Neural progenitor cell (in vitro differentiated cells): ENCODE results near the gene NUP62. TPM values are rescaled to one million over a fixed set of nuclear protein-coding genes. Genes with fewer than 3 reads are reported as not detected.
"Not testable (repeated sequence)": the region's sequence is repeated elsewhere in the genome, so short reads cannot be mapped to it uniquely, and the experiment has no call there.

ENCODE experiments used
- DNase-seq: peaks from one replicate; pipeline ENCODE4 v3.0.0-alpha.2; 2016; ENCODE audit warnings: low spot score
- H2AFZ ChIP-seq: fragments of 200-600 bp; sonication (generic); replicated peaks from 2 replicates; pipeline ENCODE4 v1.6.1; 2016; ENCODE audit warnings: antibody characterized with exemption
- H3F3A ChIP-seq: fragments of 200-600 bp; sonication (generic); 2 replicates; pipeline ENCODE4 v1.6.1; 2016; ENCODE audit warnings: antibody characterized with exemption, low read depth
- H3K27ac ChIP-seq: fragments of 200-600 bp; sonication (generic); 2 replicates; pipeline ENCODE4 v1.5.1; 2016; ENCODE audit warnings: mild to moderate bottlenecking
- H3K27me3 ChIP-seq: fragments of 200-600 bp; sonication (generic); 2 replicates; pipeline ENCODE4 v1.6.1; 2016; ENCODE audit warnings: mild to moderate bottlenecking, moderate library complexity
- H3K36me3 ChIP-seq: fragments of 200-600 bp; sonication (generic); 2 replicates; pipeline ENCODE4 v1.5.1; 2016
- H3K4me1 ChIP-seq: fragments of 200-600 bp; sonication (generic); 2 replicates; pipeline ENCODE4 v1.6.1; 2016; ENCODE audit warnings: mixed run types
- H3K4me2 ChIP-seq: fragments of 200-600 bp; sonication (generic); 2 replicates; pipeline ENCODE4 v1.6.1; 2016
- H3K4me3 ChIP-seq: fragments of 200-600 bp; sonication (generic); 2 replicates; pipeline ENCODE4 v1.5.1; 2016
- H3K79me2 ChIP-seq: fragments of 200-600 bp; sonication (generic); 2 replicates; pipeline ENCODE4 v1.6.1; 2016; ENCODE audit warnings: low read depth
- H3K9ac ChIP-seq: fragments of 200-600 bp; sonication (generic); 2 replicates; pipeline ENCODE4 v1.6.1; 2016
- H3K9me3 ChIP-seq: fragments of 200-600 bp; sonication (generic); 2 replicates; pipeline ENCODE4 v1.5.1; 2016; ENCODE audit warnings: low read depth
- H4K20me1 ChIP-seq: fragments of 200-600 bp; sonication (generic); 2 replicates; pipeline ENCODE4 v1.6.1; 2016; ENCODE audit warnings: low read depth
- H3K27ac Mint-ChIP-seq: 3 replicates; pipeline ENCODE4 v1.8.0; 2021; ENCODE audit warnings: mixed read lengths
- H3K27me3 Mint-ChIP-seq: 2 replicates; pipeline ENCODE4 v1.8.0; 2022; ENCODE audit warnings: low read depth, mild to moderate bottlenecking, inconsistent platforms, moderate library complexity, mixed read lengths; ENCODE audit not compliant: insufficient read depth
- H3K36me3 Mint-ChIP-seq: 3 replicates; pipeline ENCODE4 v1.8.0; 2021; ENCODE audit warnings: mixed read lengths
- H3K4me1 Mint-ChIP-seq: 3 replicates; pipeline ENCODE4 v1.8.0; 2021; ENCODE audit warnings: mixed read lengths
- H3K4me3 Mint-ChIP-seq: 3 replicates; pipeline ENCODE4 v1.8.0; 2021; ENCODE audit warnings: mild to moderate bottlenecking, moderate library complexity, mixed read lengths
- H3K9me3 Mint-ChIP-seq: 3 replicates; pipeline ENCODE4 v1.8.0; 2020; ENCODE audit warnings: mixed read lengths
- CTCF ChIP-seq: fragments of 200-600 bp; sonication (generic); IDR thresholded peaks from 2 replicates; pipeline ENCODE4 v1.5.1; 2017; ENCODE audit warnings: antibody characterized with exemption, mild to moderate bottlenecking
- EZH2 ChIP-seq: fragments of 200-600 bp; sonication (generic); IDR thresholded peaks from 2 replicates; pipeline ENCODE4 v1.6.1; 2017; ENCODE audit warnings: antibody characterized with exemption, mild to moderate bottlenecking, moderate library complexity
- EZH2phosphoT487 ChIP-seq: fragments of 200-600 bp; sonication (generic); IDR thresholded peaks from 2 replicates; pipeline ENCODE4 v1.6.1; 2017; ENCODE audit warnings: antibody characterized with exemption
- total RNA-seq: library from RNA; depleted of rRNA; stranded (reverse); fragments of >200 nt; gene quantifications from 2 replicates; pipeline ENCODE4 v1.2.3, GENCODE V29; 2015; ENCODE audit warnings: low replicate concordance

Gene NUP62
- total RNA-seq, 1 donor from 2014 or later, result 48.2 TPM

- H3K4me2 ChIP-seq, result no peak overlapping the region
- H4K20me1 ChIP-seq, result no peaks in the 10 kb centered on the region
- Mint-ChIP-seq H3K9me3 (no peaks in the 10 kb centered on the region), H3K4me1 (no peaks in the 10 kb centered on the region), H3K27me3 (peaks cover 2% of the 10 kb centered on the region), H3K4me3 (no peak overlapping the region), H3K36me3 (peaks cover 3% of the 10 kb centered on the region), H3K27ac (no peak overlapping the region)
- H2AFZ ChIP-seq, result no peak overlapping the region
- H3K4me3 ChIP-seq, result no peak overlapping the region
- H3K4me1 ChIP-seq, result no peaks in the 10 kb centered on the region
- no peak overlapping the region for H3K9ac ChIP-seq
- DNase-seq, result no peak
- H3F3A ChIP-seq, result no peaks in the 10 kb centered on the region
- H3K36me3 ChIP-seq, result no peaks in the 10 kb centered on the region
- TF ChIP-seq EZH2phosphoT487 (no peak), CTCF (no peak), EZH2 (no peak)
- no peak overlapping the region for H3K27ac ChIP-seq
- H3K79me2 ChIP-seq, result no peaks in the 10 kb centered on the region
- no peaks in the 10 kb centered on the region for H3K27me3 ChIP-seq
- H3K9me3 ChIP-seq, result no peaks in the 10 kb centered on the region
These were observed 44.7 kb upstream of the NUP62 start for GRCh38 chr19:49973987-49974386.

- no peaks in the 10 kb centered on the region for H3K4me1 ChIP-seq
- no peak overlapping the region for H3K4me3 ChIP-seq
- Mint-ChIP-seq H3K4me3 (no peak overlapping the region), H3K27me3 (peaks cover 5% of the 10 kb centered on the region), H3K36me3 (peaks cover 3% of the 10 kb centered on the region), H3K27ac (no peak overlapping the region), H3K4me1 (no peaks in the 10 kb centered on the region), H3K9me3 (no peaks in the 10 kb centered on the region)
- no peaks in the 10 kb centered on the region for H3K36me3 ChIP-seq
- TF ChIP-seq EZH2phosphoT487 (no peak), CTCF (no peak)
- H3K79me2 ChIP-seq, result no peaks in the 10 kb centered on the region
- no peaks in the 10 kb centered on the region for H3F3A ChIP-seq
- DNase-seq, result no peak
- no peak overlapping the region for H3K4me2 ChIP-seq
- no peak overlapping the region for H2AFZ ChIP-seq
- H3K9ac ChIP-seq, result no peak overlapping the region
- H4K20me1 ChIP-seq, result no peaks in the 10 kb centered on the region
- no peak overlapping the region for H3K27ac ChIP-seq
- H3K27me3 ChIP-seq, result no peaks in the 10 kb centered on the region
- no peaks in the 10 kb centered on the region for H3K9me3 ChIP-seq
These were observed 43.5 kb upstream of the NUP62 start for GRCh38 chr19:49972841-49973240.

GRCh38 chr19:49971991-49972411 is 42.7 kb upstream of the NUP62 start:
- Histone ChIP-seq H3K79me2 (no peaks in the 10 kb centered on the region), H3K27me3 (no peaks in the 10 kb centered on the region), H3K4me2 (no peak overlapping the region), H4K20me1 (no peaks in the 10 kb centered on the region), H3K27ac (no peak overlapping the region), H3K9ac (no peak overlapping the region), H3K9me3 (no peaks in the 10 kb centered on the region), H3K4me1 (no peaks in the 10 kb centered on the region), H3F3A (no peaks in the 10 kb centered on the region), H3K4me3 (no peak overlapping the region), H2AFZ (no peak overlapping the region), H3K36me3 (no peaks in the 10 kb centered on the region)
- TF ChIP-seq EZH2 (no peak), EZH2phosphoT487 (no peak), CTCF (no peak)
- Mint-ChIP-seq H3K9me3 (no peaks in the 10 kb centered on the region), H3K4me1 (no peaks in the 10 kb centered on the region), H3K27ac (no peak overlapping the region), H3K27me3 (peaks cover 5% of the 10 kb centered on the region), H3K36me3 (peaks cover 3% of the 10 kb centered on the region), H3K4me3 (no peak overlapping the region)
- no peak for DNase-seq

- not testable (repeated sequence) for H3K9me3 Mint-ChIP-seq, H3K27ac Mint-ChIP-seq, H3K27me3 ChIP-seq
These were observed 40.1 kb upstream of the NUP62 start for GRCh38 chr19:49969355-49969754.

More at GRCh38 chr19:49969355-49969754, 40.1 kb upstream of the NUP62 start:
- not testable (repeated sequence) for H3K4me3 ChIP-seq, H3K27me3 Mint-ChIP-seq, H3K36me3 Mint-ChIP-seq, H3K4me1 Mint-ChIP-seq, H3K79me2 ChIP-seq, DNase-seq, H3K27ac ChIP-seq, H3K36me3 ChIP-seq, H3K9me3 ChIP-seq, H3K4me3 Mint-ChIP-seq, H4K20me1 ChIP-seq, H3K4me1 ChIP-seq, H3F3A ChIP-seq, H3K9ac ChIP-seq, H3K4me2 ChIP-seq, H2AFZ ChIP-seq
